ENCODE results near the gene TNFRSF9.
"Not testable (repeated sequence)": the region's sequence is repeated elsewhere in the genome, so short reads cannot be mapped to it uniquely, and the experiment has no call there.

DNA sequence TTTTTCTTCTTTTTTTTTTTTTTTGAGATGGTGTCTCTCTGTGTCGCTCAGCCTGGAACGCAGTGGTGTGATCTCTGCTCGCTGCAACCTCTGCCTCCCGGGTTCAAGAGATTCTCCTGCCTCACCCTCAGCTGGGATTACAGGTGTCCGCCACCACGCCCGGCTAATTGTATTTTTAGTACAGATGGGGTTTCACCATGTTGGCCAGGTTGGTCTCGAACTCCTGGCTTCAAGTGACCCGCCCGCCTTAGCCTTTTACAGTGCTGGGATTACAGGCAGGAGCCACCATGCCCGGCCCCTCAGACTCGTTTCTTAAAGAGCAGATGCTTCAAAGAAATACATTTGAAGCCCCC, 22.7 kb upstream of the TNFRSF9 start:
- TF ChIP-seq, protein P1, sequence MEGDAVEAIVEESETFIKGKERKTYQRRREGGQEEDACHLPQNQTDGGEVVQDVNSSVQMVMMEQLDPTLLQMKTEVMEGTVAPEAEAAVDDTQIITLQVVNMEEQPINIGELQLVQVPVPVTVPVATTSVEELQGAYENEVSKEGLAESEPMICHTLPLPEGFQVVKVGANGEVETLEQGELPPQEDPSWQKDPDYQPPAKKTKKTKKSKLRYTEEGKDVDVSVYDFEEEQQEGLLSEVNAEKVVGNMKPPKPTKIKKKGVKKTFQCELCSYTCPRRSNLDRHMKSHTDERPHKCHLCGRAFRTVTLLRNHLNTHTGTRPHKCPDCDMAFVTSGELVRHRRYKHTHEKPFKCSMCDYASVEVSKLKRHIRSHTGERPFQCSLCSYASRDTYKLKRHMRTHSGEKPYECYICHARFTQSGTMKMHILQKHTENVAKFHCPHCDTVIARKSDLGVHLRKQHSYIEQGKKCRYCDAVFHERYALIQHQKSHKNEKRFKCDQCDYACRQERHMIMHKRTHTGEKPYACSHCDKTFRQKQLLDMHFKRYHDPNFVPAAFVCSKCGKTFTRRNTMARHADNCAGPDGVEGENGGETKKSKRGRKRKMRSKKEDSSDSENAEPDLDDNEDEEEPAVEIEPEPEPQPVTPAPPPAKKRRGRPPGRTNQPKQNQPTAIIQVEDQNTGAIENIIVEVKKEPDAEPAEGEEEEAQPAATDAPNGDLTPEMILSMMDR (IDR thresholded peaks at IDR 0.05), result not testable (repeated sequence)
- not testable (repeated sequence) for TF ChIP-seq POLR2A (IDR thresholded peaks at IDR 0.05); EP300 (IDR thresholded peaks at IDR 0.05; ENCODE audit: low read depth)

All from transverse colon (tissue), 3 donors.